Neural cell (in vitro differentiated cells): ENCODE results near the gene VPS37C. TPM values are rescaled to one million over a fixed set of nuclear protein-coding genes. Genes with fewer than 3 reads are reported as not detected.

Source experiments
- H2AFZ ChIP-seq: fragments of 200-600, 300-800 bp; sonication (generic), shearing (Covaris generic); 2 replicates; pipeline ENCODE4 v1.6.0; 2014; ENCODE audit warnings: low read depth, mild to moderate bottlenecking, antibody characterized with exemption, low read length, moderate library complexity
- H3F3A ChIP-seq: fragments of 200-600 bp; shearing (Covaris generic); 2 replicates; pipeline ENCODE4 v1.6.1; 2016; ENCODE audit warnings: mild to moderate bottlenecking, moderate library complexity, mixed read lengths, antibody characterized with exemption, low read length; ENCODE audit not compliant: insufficient read depth, poor library complexity, severe bottlenecking
- H3K27ac ChIP-seq: fragments of 200-600, 300-800 bp; sonication (generic), shearing (Covaris generic); 2 replicates; pipeline ENCODE4 v1.5.1; 2014; ENCODE audit warnings: mild to moderate bottlenecking, low read length, moderate library complexity
- H3K27me3 ChIP-seq: fragments of 300-800, 200-600 bp; sonication (generic), shearing (Covaris generic); 2 replicates; pipeline ENCODE4 v1.6.0; 2014; ENCODE audit warnings: mild to moderate bottlenecking, low read depth, low read length, moderate library complexity; ENCODE audit not compliant: insufficient read depth
- H3K36me3 ChIP-seq: fragments of 300-800, 200-600 bp; sonication (generic), shearing (Covaris generic); 2 replicates; pipeline ENCODE4 v1.5.1; 2014; ENCODE audit warnings: mild to moderate bottlenecking, antibody characterized with exemption, low read length, moderate library complexity; ENCODE audit not compliant: insufficient read depth
- H3K4me2 ChIP-seq: fragments of 300-800, 200-600 bp; sonication (generic), shearing (Covaris generic); 2 replicates; pipeline ENCODE4 v1.6.0; 2014; ENCODE audit warnings: mild to moderate bottlenecking, low read length
- H3K4me3 ChIP-seq: fragments of 300-800, 200-600 bp; sonication (generic), shearing (Covaris generic); 2 replicates; pipeline ENCODE4 v1.5.1; 2014; ENCODE audit warnings: mild to moderate bottlenecking, low read length, moderate library complexity
- H3K79me2 ChIP-seq: fragments of 200-600 bp; shearing (Covaris generic); replicated peaks from 2 replicates; pipeline ENCODE4 v1.6.0; 2014; ENCODE audit warnings: mild to moderate bottlenecking, low read length, moderate library complexity; ENCODE audit not compliant: insufficient read depth
- H3K9ac ChIP-seq: fragments of 300-800, 200-600 bp; sonication (generic), shearing (Covaris generic); 2 replicates; pipeline ENCODE4 v1.6.1; 2016; ENCODE audit warnings: mild to moderate bottlenecking, low read length, mixed read lengths
- H3K9me2 ChIP-seq: fragments of 200-600 bp; shearing (Covaris generic); 2 replicates; pipeline ENCODE4 v1.6.1; 2016; ENCODE audit warnings: mild to moderate bottlenecking, low read length, mixed read lengths; ENCODE audit not compliant: insufficient read depth
- H3K9me3 ChIP-seq: fragments of 200-600, 300-800 bp; sonication (generic), shearing (Covaris generic); 2 replicates; pipeline ENCODE4 v1.6.1; 2016; ENCODE audit warnings: mild to moderate bottlenecking, mixed run types, low read length, moderate library complexity, mixed read lengths
- H4K20me1 ChIP-seq: fragments of 200-600 bp; shearing (Covaris generic); 2 replicates; pipeline ENCODE4 v1.6.1; 2016; ENCODE audit warnings: mild to moderate bottlenecking, mixed run types; ENCODE audit not compliant: insufficient read depth
- CTCF ChIP-seq: fragments of 450-650 bp; IDR thresholded peaks from 2 replicates; pipeline ENCODE4 v1.5.1; 2014; ENCODE audit warnings: antibody characterized with exemption, mild to moderate bottlenecking, moderate library complexity; ENCODE audit not compliant: poor library complexity, severe bottlenecking
- EP300 ChIP-seq: fragments of 450-650 bp; conservative IDR thresholded peaks from 2 replicates; pipeline ENCODE4 v1.6.1; 2014; ENCODE audit warnings: antibody characterized with exemption, mild to moderate bottlenecking, moderate library complexity; ENCODE audit not compliant: poor library complexity, severe bottlenecking
- EZH2 ChIP-seq: fragments of 200-600, 300-800 bp; shearing (Covaris generic), sonication (generic); IDR thresholded peaks from 2 replicates; pipeline ENCODE4 v1.6.1; 2014; ENCODE audit warnings: antibody characterized with exemption, low read length, borderline replicate concordance, mild to moderate bottlenecking; ENCODE audit not compliant: insufficient read depth, poor library complexity, severe bottlenecking
- MXI1 ChIP-seq: fragments of 450-650 bp; conservative IDR thresholded peaks from 2 replicates; pipeline ENCODE4 v1.6.1; 2014; ENCODE audit warnings: antibody characterized with exemption, mild to moderate bottlenecking; ENCODE audit not compliant: poor library complexity, severe bottlenecking
- POLR2AphosphoS5 ChIP-seq: IDR thresholded peaks from 2 replicates; pipeline ENCODE4 v1.6.1; 2012
- RAD21 ChIP-seq: fragments of 450-650 bp; conservative IDR thresholded peaks from 2 replicates; pipeline ENCODE4 v1.6.1; 2014; ENCODE audit warnings: antibody characterized with exemption, mild to moderate bottlenecking, moderate library complexity
- REST ChIP-seq: IDR thresholded peaks from 2 replicates; pipeline ENCODE4 v1.6.1; 2012; ENCODE audit warnings: borderline replicate concordance
- SMC3 ChIP-seq: fragments of 450-650 bp; conservative IDR thresholded peaks from 2 replicates; pipeline ENCODE4 v1.6.1; 2014; ENCODE audit warnings: antibody characterized with exemption, mild to moderate bottlenecking, moderate library complexity; ENCODE audit not compliant: poor library complexity
- TAF1 ChIP-seq: IDR thresholded peaks from 2 replicates; pipeline ENCODE4 v1.6.1; 2012; ENCODE audit warnings: low read depth
- polyA plus RNA-seq: library from polyadenylated mRNA; depleted of rRNA; stranded (reverse); fragments of >200 nt; gene quantifications from 2 replicates; pipeline ENCODE4 v1.2.3, GENCODE V29; 2014

VPS37C gene
- polyA plus RNA-seq, 1 donor from 2014 or later, result 7.3 TPM

- TF ChIP-seq TAF1 (no peak), REST (peak; percentile 72)
- Histone ChIP-seq H3K9ac (peak overlapping the region; percentile 11), H3K27ac (peak overlapping the region; percentile 54), H2AFZ (no peak overlapping the region), H3K36me3 (no peaks in the 10 kb centered on the region), H3K27me3 (no peaks in the 10 kb centered on the region), H3F3A (no peaks in the 10 kb centered on the region), H3K9me3 (no peaks in the 10 kb centered on the region), H4K20me1 (no peaks in the 10 kb centered on the region), H3K9me2 (no peaks in the 10 kb centered on the region), H3K4me2 (peak overlapping the region; percentile 15), H3K79me2 (peaks cover 11% of the 10 kb centered on the region), H3K4me3 (peak overlapping the region; percentile 33)
Measured at GRCh38 chr11:61147791-61148620, 13.2 kb downstream of the VPS37C start.

- H3K9me3 ChIP-seq, result no peaks in the 10 kb centered on the region
- H3K27ac ChIP-seq, result no peak overlapping the region
- H4K20me1 ChIP-seq, result no peaks in the 10 kb centered on the region
- no peaks in the 10 kb centered on the region for H3K27me3 ChIP-seq
- H3K4me3 ChIP-seq, result no peak overlapping the region
- H3K4me2 ChIP-seq, result no peak overlapping the region
- peaks cover 11% of the 10 kb centered on the region for H3K79me2 ChIP-seq
- H3K36me3 ChIP-seq, result no peaks in the 10 kb centered on the region
- TF ChIP-seq EP300 (no peak), TAF1 (no peak), EZH2 (no peak), POLR2AphosphoS5 (no peak), REST (no peak), SMC3 (no peak), RAD21 (no peak), CTCF (no peak), MXI1 (no peak)
- no peaks in the 10 kb centered on the region for H3K9me2 ChIP-seq
- no peak overlapping the region for H2AFZ ChIP-seq
- no peaks in the 10 kb centered on the region for H3F3A ChIP-seq
- no peak overlapping the region for H3K9ac ChIP-seq
Measured at GRCh38 chr11:61147271-61147670, 14.0 kb downstream of the VPS37C start.
